Psoas muscle (tissue), 8 donors: Measurements from ENCODE around the gene TRMT11. TPM values are rescaled to one million over a fixed set of nuclear protein-coding genes. Genes with fewer than 3 reads are reported as not detected.
A peak's percentile ranks its signal among the peaks of the same experiment; 100 is the strongest.

Experiments used
- ATAC-seq, 4 donors: fragments of 200-7000 bp; cut with Tn5 transposase; one replicate each; pipeline ENCODE4 v1.9.1; 2020; ENCODE audit warnings: moderate library complexity in 3 of 4, mild to moderate bottlenecking in 2 of 4
- DNase-seq, 2 donors: peaks; one replicate each; pipeline ENCODE4 v3.0.0-alpha.2; 2020
- H3K27ac ChIP-seq: fragments of 200-600 bp; one replicate; pipeline ENCODE4 v1.8.0; 2022
- H3K27me3 ChIP-seq, 3 donors: fragments of 200-600 bp in 1 of 3; one replicate each; pipeline versions ENCODE4 v1.6.1 to v1.8.0; 2013 to 2022; ENCODE audit warnings: low read length in 2 of 3, mild to moderate bottlenecking in 2 of 3, moderate library complexity in 1 of 3; ENCODE audit not compliant: insufficient read depth in 3 of 3
- H3K36me3 ChIP-seq, 2 donors: fragments of 200-600 bp in 1 of 2; one replicate each; pipeline versions ENCODE4 v1.6.1 to v1.8.0; 2013 to 2022; ENCODE audit warnings: low read depth in 1 of 2, mild to moderate bottlenecking in 1 of 2, moderate library complexity in 1 of 2; ENCODE audit not compliant: insufficient read depth in 1 of 2
- H3K4me1 ChIP-seq: fragments of 200-600 bp; one replicate; pipeline ENCODE4 v1.8.0; 2022
- H3K4me3 ChIP-seq: fragments of 200-600 bp; one replicate; pipeline ENCODE4 v1.8.0; 2022; ENCODE audit warnings: mild to moderate bottlenecking
- H3K9me3 ChIP-seq: fragments of 200-600 bp; one replicate; pipeline ENCODE4 v1.8.0; 2022
- WGBS, 3 donors: extraction: QIAGEN DNeasy Blood & Tissue Kit; methylation state at CpG; one replicate each; pipeline versions ENCODE4 v1.1.6 to v1.1.7; 2013; 5-methylcytosine and 5-hydroxymethylcytosine counted together
- intact Hi-C, 2 donors: fragments of 100-400 bp; cut with DNase I; formaldehyde crosslinking; loops; one replicate each; pipeline versions ENCODE4 v1.11.0 to v1.14.2; 2022
- polyA plus RNA-seq, 3 donors: library from polyadenylated mRNA; stranded (reverse); fragments of 200-250 nt; gene quantifications; one replicate each; pipeline ENCODE4 v1.2.3, GENCODE V29; 2013
- total RNA-seq, 4 donors: library from RNA; stranded (reverse); fragmentation: NEBNext Ultra II Directional in 2 of 4; extraction: Animal tissue kit (Norgen Biotek cat#: 25700) in 2 of 4; gene quantifications; one replicate each; pipeline versions ENCODE4 v1.2.1 to v1.2.4, GENCODE V29; 2021 to 2023
- TF ChIP-seq, protein P1 (sequence below): fragments of 200-600 bp; IDR thresholded peaks from one replicate; pipeline ENCODE4 v1.8.0; 2022; ENCODE audit warnings: antibody characterized with exemption
- donor health status: healthy with polysubstance abuse.
- donor health status: DM: no; HTN: no; CAD: no; lungs with moderate emphysema.
- donor health status: Bipolar disorder and iron deficiency.
- donor health status: healthy.
- donor health status: DM: yes; HTN: yes; CAD: no.
- donor health status: DM: no; HTN: no; CAD: no.
- donor health status: DM: no; HTN: no; CAD: no.
- donor health status: DM: yes; HTN: yes; CAD: no.

The TRMT11 gene
- total and polyA plus RNA-seq, 7 donors, result 4.1 to 9.3 (median 7.8) TPM

DNA sequence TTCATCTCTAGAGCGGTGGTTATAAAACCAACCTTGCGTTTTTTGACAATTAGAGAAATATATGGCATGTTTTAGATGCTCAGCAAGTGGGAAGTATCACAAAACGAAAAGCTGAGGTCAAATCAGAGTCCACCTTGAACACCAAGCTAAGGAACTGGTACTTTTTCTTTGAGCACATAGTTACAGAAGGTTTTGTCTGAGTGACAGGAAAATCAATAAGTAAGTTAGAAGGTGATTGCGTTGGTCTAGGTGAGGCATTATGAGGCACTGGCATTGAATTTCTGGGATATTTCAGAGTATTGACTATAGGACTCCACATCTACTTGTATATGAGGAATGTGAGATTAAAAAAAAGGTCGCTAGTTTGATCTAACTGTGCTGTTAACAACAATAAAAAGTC is 30.4 kb upstream of the TRMT11 start:
- intact Hi-C loops, result loop anchor here (5.0 to 10.0 kb wide), 5 partner anchors 39 to 649 kb away; partner anchors contain the start of gene NCOA7 (in 1 of the 2)
- WGBS, 3 donors, result 45 to 47% (median 46%) methylated on average over 5 of the region's 5 CpGs
- Histone ChIP-seq H3K9me3 (no peaks in the 10 kb centered on the region), H3K36me3 (peaks cover 0 to 9% of the 10 kb centered on the region in 2 donors), H3K27ac (peak overlapping the region; percentile 98), H3K27me3 (peaks cover 0 to 10% (median 0%) of the 10 kb centered on the region in 3 donors), H3K4me1 (peaks cover 12% of the 10 kb centered on the region), H3K4me3 (peak overlapping the region; percentile 97)
- DNase-seq, result no peak
- TF ChIP-seq, protein P1, sequence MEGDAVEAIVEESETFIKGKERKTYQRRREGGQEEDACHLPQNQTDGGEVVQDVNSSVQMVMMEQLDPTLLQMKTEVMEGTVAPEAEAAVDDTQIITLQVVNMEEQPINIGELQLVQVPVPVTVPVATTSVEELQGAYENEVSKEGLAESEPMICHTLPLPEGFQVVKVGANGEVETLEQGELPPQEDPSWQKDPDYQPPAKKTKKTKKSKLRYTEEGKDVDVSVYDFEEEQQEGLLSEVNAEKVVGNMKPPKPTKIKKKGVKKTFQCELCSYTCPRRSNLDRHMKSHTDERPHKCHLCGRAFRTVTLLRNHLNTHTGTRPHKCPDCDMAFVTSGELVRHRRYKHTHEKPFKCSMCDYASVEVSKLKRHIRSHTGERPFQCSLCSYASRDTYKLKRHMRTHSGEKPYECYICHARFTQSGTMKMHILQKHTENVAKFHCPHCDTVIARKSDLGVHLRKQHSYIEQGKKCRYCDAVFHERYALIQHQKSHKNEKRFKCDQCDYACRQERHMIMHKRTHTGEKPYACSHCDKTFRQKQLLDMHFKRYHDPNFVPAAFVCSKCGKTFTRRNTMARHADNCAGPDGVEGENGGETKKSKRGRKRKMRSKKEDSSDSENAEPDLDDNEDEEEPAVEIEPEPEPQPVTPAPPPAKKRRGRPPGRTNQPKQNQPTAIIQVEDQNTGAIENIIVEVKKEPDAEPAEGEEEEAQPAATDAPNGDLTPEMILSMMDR, result no peak
- no peak for ATAC-seq

DNA sequence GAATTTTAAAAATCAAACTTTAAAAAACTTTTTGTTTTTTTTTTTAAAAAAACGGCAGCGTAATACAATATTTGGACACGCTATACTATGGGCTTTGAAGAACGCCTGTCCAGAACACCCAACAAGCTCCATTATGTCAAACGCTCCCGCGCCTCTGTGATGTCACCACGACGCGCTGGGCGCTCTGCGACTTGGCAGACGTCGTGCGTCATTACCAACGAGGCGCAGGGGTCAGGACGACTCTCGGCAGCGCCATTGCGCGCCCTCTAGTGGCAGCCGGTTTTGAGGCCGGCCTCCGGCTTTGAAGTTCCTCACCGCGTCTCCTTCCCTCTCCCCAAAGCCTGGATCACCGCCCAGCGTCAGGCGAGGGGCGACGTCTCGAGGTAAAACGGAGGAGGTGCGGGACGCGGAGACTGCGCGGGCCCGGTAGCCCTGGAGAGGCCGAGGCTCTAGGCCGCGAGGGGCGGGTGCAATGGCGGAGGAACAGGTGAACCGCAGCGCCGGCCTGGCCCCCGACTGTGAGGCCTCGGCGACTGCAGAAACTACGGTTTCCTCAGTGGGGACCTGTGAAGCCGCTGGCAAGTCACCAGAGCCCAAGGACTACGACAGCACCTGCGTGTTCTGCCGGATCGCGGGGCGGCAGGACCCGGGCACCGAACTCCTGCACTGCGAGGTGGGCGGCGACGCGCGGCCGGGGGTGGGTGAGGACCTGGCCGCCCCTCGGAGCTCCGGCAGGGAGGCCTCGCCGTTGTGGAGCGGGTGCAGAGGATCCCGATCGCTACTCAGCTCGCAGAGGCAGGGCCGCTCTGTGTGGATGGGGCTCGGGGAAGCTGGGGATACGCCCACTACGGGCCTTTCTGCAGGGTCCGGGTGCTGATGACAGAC is 29.6 kb upstream of the TRMT11 start, which contains the start of gene HINT3:
TSS of gene HINT3 (plus strand) at position 265 of the 885 bp plus-strand sequence. CDS start at position 473, 208 bp downstream.
- ATAC-seq, result peak; percentile 97 to 98 (median 97)
- WGBS, 3 donors, result 0 to 1% (median 0%) methylated on average over 77 to 82 of the region's 82 CpGs
- peak within 1 kb of the TSS; percentile 98 for H3K27ac ChIP-seq
- H3K9me3 ChIP-seq, result no peaks in the 10 kb centered on the region
- H3K4me3 ChIP-seq, result peak within 1 kb of the TSS; percentile 97
- TF ChIP-seq, protein P1, result peak; percentile 97
- H3K36me3 ChIP-seq, result peaks cover 0 to 9% of the 10 kb centered on the region in 2 donors
- DNase-seq, result peak; percentile 98 to 99
- H3K27me3 ChIP-seq, result peaks cover 0 to 10% (median 0%) of the 10 kb centered on the region in 3 donors
- peaks cover 12% of the 10 kb centered on the region for H3K4me1 ChIP-seq
- intact Hi-C loops, result loop anchor here (5.0 to 10.0 kb wide), 5 partner anchors 39 to 649 kb away; partner anchors contain the start of gene NCOA7 (in 1 of the 2)

DNA sequence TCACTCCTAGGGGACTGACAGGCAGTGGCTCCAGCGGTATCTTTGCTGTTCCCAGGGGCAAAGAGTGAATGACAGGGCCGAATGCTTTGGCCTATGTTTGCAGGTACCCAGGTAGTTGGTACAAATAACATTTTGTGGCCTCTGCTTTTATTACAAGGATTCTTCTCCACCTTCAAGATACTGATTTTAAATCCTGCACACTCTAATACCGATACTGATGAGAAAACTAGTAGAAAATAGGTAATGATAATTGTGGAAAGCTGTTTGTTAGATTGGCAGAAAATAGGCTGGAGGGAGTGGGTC is 29.0 kb upstream of the TRMT11 start:
- ATAC-seq (no peak), DNase-seq (no peak)
- Histone ChIP-seq H3K36me3 (peaks cover 0 to 9% of the 10 kb centered on the region in 2 donors), H3K27me3 (peaks cover 0 to 10% (median 0%) of the 10 kb centered on the region in 3 donors), H3K4me1 (peaks cover 12% of the 10 kb centered on the region), H3K9me3 (no peaks in the 10 kb centered on the region), H3K27ac (peak overlapping the region; percentile 98), H3K4me3 (peak overlapping the region; percentile 97)
- WGBS, 3 donors, result 2 to 6% (median 2%) methylated on average over 3 of the region's 3 CpGs
- intact Hi-C loops, result loop anchor here (5.0 to 10.0 kb wide), 5 partner anchors 40 to 650 kb away; partner anchors contain the start of gene NCOA7 (in 1 of the 2)
- TF ChIP-seq, protein P1, result no peak

DNA sequence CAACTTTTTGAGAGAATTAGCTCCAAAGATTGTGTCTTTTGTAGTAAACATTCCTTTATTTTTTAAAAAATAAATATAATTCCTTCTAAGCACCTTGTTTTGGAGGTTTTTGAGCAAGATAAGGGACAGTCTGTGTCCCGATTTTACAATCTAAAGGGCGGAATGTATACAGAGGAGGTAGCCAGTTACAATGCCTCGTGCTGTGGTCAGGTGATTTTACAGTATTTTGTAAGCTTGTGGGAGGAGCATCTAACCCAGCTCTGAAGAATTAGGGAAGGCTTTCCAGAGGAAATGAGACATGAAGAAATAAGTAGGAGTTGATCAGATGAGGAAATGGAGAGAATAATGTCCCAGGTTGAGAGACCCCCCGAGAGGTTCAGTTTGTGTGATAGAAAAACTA is 28.5 kb upstream of the TRMT11 start:
- Histone ChIP-seq H3K27ac (peak overlapping the region; percentile 98), H3K27me3 (peaks cover 0 to 8% (median 0%) of the 10 kb centered on the region in 3 donors), H3K4me3 (peak overlapping the region; percentile 97), H3K36me3 (peaks cover 0 to 9% of the 10 kb centered on the region in 2 donors), H3K9me3 (no peaks in the 10 kb centered on the region), H3K4me1 (peaks cover 15% of the 10 kb centered on the region)
- ATAC-seq (peak in 2 of 4 donors; percentile 25 to 53), DNase-seq (no peak)
- TF ChIP-seq, protein P1, result no peak
- 44 to 49% (median 45%) methylated on average over 4 of the region's 4 CpGs for WGBS, 3 donors
- intact Hi-C loops, result loop anchor here (2.0 to 10.0 kb wide), 6 partner anchors 41 to 651 kb away; partner anchors contain the start of gene NCOA7 (in 1 of the 2)
